ENCODE measurements around the gene PXYLP1.

Gene PXYLP1

DNA sequence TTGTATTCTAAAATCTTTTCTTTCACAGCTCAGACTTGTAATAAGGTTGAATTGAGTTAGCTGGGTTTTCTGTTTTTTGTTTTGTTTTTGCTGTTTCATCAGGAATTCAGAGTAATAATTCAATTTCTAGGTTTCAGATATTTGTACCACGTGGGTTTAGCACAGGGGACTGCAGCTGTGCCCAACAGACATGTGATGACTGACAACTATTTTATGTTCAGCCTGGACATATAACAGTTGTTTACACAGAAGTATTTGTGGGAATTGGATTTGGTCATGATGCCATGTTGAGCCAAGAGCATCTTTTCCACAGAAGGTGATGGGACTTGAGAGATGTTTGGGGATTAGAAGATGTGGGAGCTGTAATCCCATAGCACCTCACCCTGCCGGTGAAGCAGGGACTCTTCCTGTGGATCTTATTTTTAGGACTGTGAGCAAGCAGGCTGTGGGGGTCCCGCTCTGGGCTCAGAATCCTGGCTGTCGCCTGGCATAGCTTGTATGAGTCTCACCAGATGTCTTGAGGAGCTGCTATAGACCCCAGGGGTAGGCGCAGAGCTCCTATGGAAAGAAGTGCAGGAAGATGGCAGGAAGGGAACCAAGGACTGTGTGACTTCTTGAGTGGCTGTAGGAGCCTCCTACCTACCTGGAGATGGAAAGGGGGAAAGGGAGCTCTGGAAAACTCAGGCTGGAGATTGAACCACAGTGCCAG, 23.7 kb downstream of the PXYLP1 start:
- Mint-ChIP-seq H3K4me3 (no peak overlapping the region), H3K27me3 (ENCODE audit: low read depth) (no peaks in the 10 kb centered on the region), H3K27ac (peak overlapping the region in 1 of 3 experiments; percentile 23), H3K4me1 (peaks cover 37% of the 10 kb centered on the region), H3K36me3 (ENCODE audit: low read depth) (peaks cover 9% of the 10 kb centered on the region), H3K9me3 (no peaks in the 10 kb centered on the region)
- TF ChIP-seq, protein P1, sequence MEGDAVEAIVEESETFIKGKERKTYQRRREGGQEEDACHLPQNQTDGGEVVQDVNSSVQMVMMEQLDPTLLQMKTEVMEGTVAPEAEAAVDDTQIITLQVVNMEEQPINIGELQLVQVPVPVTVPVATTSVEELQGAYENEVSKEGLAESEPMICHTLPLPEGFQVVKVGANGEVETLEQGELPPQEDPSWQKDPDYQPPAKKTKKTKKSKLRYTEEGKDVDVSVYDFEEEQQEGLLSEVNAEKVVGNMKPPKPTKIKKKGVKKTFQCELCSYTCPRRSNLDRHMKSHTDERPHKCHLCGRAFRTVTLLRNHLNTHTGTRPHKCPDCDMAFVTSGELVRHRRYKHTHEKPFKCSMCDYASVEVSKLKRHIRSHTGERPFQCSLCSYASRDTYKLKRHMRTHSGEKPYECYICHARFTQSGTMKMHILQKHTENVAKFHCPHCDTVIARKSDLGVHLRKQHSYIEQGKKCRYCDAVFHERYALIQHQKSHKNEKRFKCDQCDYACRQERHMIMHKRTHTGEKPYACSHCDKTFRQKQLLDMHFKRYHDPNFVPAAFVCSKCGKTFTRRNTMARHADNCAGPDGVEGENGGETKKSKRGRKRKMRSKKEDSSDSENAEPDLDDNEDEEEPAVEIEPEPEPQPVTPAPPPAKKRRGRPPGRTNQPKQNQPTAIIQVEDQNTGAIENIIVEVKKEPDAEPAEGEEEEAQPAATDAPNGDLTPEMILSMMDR (IDR thresholded peaks at IDR 0.05; ENCODE audit: unreplicated experiment in 3 of 3): no peak

DNA sequence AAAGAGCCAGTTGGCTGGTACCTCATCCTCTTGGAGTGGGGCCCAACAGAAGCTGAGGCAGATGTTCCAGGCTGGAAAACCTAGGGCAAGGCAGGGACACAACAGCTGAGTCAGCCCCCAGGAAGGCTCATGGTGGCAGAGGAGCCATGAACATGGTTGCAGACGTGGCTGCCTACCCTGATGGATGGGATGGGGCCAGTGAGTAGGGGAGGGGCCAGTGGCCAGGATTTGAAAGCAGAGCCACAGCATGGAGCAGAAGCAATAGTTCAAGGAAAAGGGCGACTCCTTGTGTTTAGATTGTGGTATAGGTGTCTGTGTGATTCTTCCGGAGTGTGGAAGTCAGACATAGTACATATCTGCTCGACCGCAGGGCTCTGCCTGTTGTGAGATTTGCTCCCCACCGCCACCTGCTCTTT, 24.2 kb downstream of the PXYLP1 start:
- Mint-ChIP-seq H3K9me3 (no peaks in the 10 kb centered on the region), H3K36me3 (ENCODE audit: low read depth) (peaks cover 9% of the 10 kb centered on the region), H3K27me3 (ENCODE audit: low read depth) (no peaks in the 10 kb centered on the region), H3K4me1 (peaks cover 37% of the 10 kb centered on the region), H3K4me3 (no peak overlapping the region), H3K27ac (no peak overlapping the region)
- TF ChIP-seq, protein P1 (IDR thresholded peaks at IDR 0.05; ENCODE audit: unreplicated experiment in 3 of 3): no peak

DNA sequence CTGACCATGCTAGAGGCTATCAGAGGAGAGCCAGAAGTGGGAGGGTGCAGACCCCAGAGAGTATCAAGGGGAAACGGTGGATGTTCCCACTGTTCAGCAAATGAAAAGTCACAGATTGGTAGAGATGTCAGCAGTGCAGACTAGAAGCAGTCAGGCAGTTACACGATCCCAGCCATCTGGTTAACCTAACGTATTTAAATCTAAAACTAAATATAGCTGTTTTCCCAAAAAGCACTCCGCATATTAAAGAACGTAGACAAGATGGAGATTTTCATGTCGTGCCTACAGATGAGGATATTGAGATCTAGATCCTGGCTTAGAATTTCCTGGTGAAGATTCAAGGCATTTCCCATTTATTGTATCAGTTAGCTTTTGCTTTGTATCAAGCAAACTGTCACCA, 25.2 kb downstream of the PXYLP1 start:
- Mint-ChIP-seq H3K27ac (no peak overlapping the region), H3K36me3 (ENCODE audit: low read depth) (peaks cover 8% of the 10 kb centered on the region), H3K9me3 (no peaks in the 10 kb centered on the region), H3K4me1 (peaks cover 37% of the 10 kb centered on the region), H3K4me3 (no peak overlapping the region), H3K27me3 (ENCODE audit: low read depth) (no peaks in the 10 kb centered on the region)
- TF ChIP-seq, protein P1 (IDR thresholded peaks at IDR 0.05; ENCODE audit: unreplicated experiment in 3 of 3): no peak

GRCh38 chr3:141257961-141258360, 26.3 kb downstream of the PXYLP1 start:
- H3K27me3 Mint-ChIP-seq (ENCODE audit: low read depth): no peaks in the 10 kb centered on the region
- TF ChIP-seq, protein P1 (IDR thresholded peaks at IDR 0.05; ENCODE audit: unreplicated experiment in 3 of 3): no peak
- no peak overlapping the region for H3K27ac Mint-ChIP-seq
- H3K4me3 Mint-ChIP-seq: no peak overlapping the region
- peaks cover 12% of the 10 kb centered on the region for H3K36me3 Mint-ChIP-seq (ENCODE audit: low read depth)
- peaks cover 37% of the 10 kb centered on the region for H3K4me1 Mint-ChIP-seq
- H3K9me3 Mint-ChIP-seq: no peaks in the 10 kb centered on the region

DNA sequence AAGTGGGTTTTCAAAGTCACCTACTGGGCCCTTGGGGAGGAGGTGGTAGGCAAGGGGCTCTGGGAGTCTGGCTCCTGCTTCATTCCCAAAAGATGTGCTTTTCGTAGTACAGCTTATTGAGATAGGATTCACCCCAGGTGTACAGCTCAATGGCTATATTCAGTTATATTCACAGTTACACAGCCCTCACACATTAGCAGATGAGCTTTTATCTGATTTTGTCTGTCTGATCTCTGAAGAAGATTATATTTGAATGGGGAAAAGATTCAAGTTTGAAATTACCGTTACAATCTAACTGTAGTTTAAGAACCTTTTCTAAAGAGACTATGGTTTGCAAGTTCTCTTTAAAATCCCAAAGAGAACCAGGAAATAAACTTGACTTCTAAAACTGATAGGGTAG, 27.3 kb downstream of the PXYLP1 start:
- Mint-ChIP-seq H3K27me3 (ENCODE audit: low read depth) (no peaks in the 10 kb centered on the region), H3K27ac (peak overlapping the region in 1 of 3 experiments; percentile 44), H3K36me3 (ENCODE audit: low read depth) (peaks cover 14% of the 10 kb centered on the region), H3K4me1 (peaks cover 37% of the 10 kb centered on the region), H3K4me3 (no peak overlapping the region), H3K9me3 (no peaks in the 10 kb centered on the region)
- TF ChIP-seq, protein P1 (IDR thresholded peaks at IDR 0.05; ENCODE audit: unreplicated experiment in 3 of 3): no peak

All from nephron (organoid).